Thyroid gland (tissue), 4 donors: ENCODE data around the gene CDK11A.
A peak's percentile ranks its signal among the peaks of the same experiment; 100 is the strongest.

Experiments
- CTCF ChIP-seq, 6 experiments: fragments of 200-600 bp in 3 of 6; fragments of 450-650 bp in 3 of 6; sonication (generic) in 3 of 6; IDR thresholded peaks; one replicate each; pipeline ENCODE4 v1.5.1; 2016 to 2019; ENCODE audit warnings: antibody characterized with exemption in 6 of 6, mild to moderate bottlenecking in 2 of 6, inconsistent platforms in 1 of 6, moderate library complexity in 1 of 6
- POLR2A ChIP-seq, 2 donors: fragments of 450-650 bp; IDR thresholded peaks; one replicate each; pipeline ENCODE4 v1.6.1; 2017; ENCODE audit warnings: antibody characterized with exemption in 2 of 2, mild to moderate bottlenecking in 2 of 2, moderate library complexity in 1 of 2

GRCh38 chr1:1658583-1659549 lies 65.3 kb downstream of the CDK11A start, which contains the start of gene CDK11B:
- peak in 4 of 6 experiments; percentile 19 to 31 (median 21) for TF ChIP-seq CTCF (IDR thresholded peaks at IDR 0.05)
- peak in 1 of 2 donors; percentile 53 for TF ChIP-seq POLR2A (IDR thresholded peaks at IDR 0.05)
